GM12873 (cell line): ENCODE measurements around the gene FAM185A.
"Not testable (repeated sequence)": the region's sequence is repeated elsewhere in the genome, so short reads cannot be mapped to it uniquely, and the experiment has no call there.

ENCODE experiments used
- CTCF ChIP-seq: IDR thresholded peaks from 2 replicates; pipeline ENCODE4 v1.5.1; 2012; ENCODE audit warnings: low read depth, mild to moderate bottlenecking, moderate library complexity, low read length, control low read depth; ENCODE audit not compliant: insufficient read depth; ENCODE audit errors: missing control alignments

The FAM185A gene

GRCh38 chr7:102748605-102749444 lies at the start of gene FAM185A:
Gene FAM185A (plus strand): TSS chr7:102748999. CDS start chr7:102749208, 209 bp downstream.
- not testable (repeated sequence) for TF ChIP-seq CTCF

GRCh38 chr7:102758227-102758626 lies 9.4 kb downstream of the FAM185A start:
- TF ChIP-seq CTCF, result peak; percentile 13

- no peak for TF ChIP-seq CTCF
Observed at GRCh38 chr7:102806613-102807012, 57.8 kb downstream of the FAM185A start.

GRCh38 chr7:102810916-102811315 lies 62.1 kb downstream of the FAM185A start:
- no peak for TF ChIP-seq CTCF

- TF ChIP-seq CTCF, result no peak
Observed at GRCh38 chr7:102811942-102812678, 63.3 kb downstream of the FAM185A start.

- TF ChIP-seq CTCF, result no peak
Observed at GRCh38 chr7:102813191-102814024, 64.6 kb downstream of the FAM185A start.
